Measurements from ENCODE around the gene NINJ2.

NINJ2 gene

GRCh38 chr12:659090-659683, 4.1 kb downstream of the NINJ2 start:
- Histone ChIP-seq H2AFZ (ENCODE audit: low read depth, low read length) (no peak overlapping the region), H3K27ac (ENCODE audit: low read length) (no peak overlapping the region), H3K36me3 (replicated peaks; ENCODE audit: low read depth, low read length) (peaks cover 5% of the 10 kb centered on the region), H4K20me1 (ENCODE audit: insufficient read depth, low read length) (no peaks in the 10 kb centered on the region), H3K4me1 (ENCODE audit: low read length) (peaks cover 47% of the 10 kb centered on the region), H3K9ac (ENCODE audit: low read length) (no peak overlapping the region), H3K9me3 (ENCODE audit: insufficient read depth, low read length) (no peaks in the 10 kb centered on the region), H3K4me2 (ENCODE audit: low read length) (peak overlapping the region; percentile 46), H3K79me2 (ENCODE audit: low read length) (no peaks in the 10 kb centered on the region), H3K27me3 (ENCODE audit: low read depth, low read length) (no peaks in the 10 kb centered on the region), H3K4me3 (ENCODE audit: low read length) (no peak overlapping the region)
- TF ChIP-seq CTCF (IDR thresholded peaks at IDR 0.05; ENCODE audit: low read depth, low read length): no peak
- no peak for TF ChIP-seq EZH2phosphoT487 (IDR thresholded peaks at IDR 0.05; ENCODE audit: low read depth)

- no peaks in the 10 kb centered on the region for H4K20me1 ChIP-seq (ENCODE audit: insufficient read depth, low read length)
- H3K36me3 ChIP-seq (replicated peaks; ENCODE audit: low read depth, low read length): peaks cover 6% of the 10 kb centered on the region
- H3K4me1 ChIP-seq (ENCODE audit: low read length): peaks cover 10% of the 10 kb centered on the region; the same call in 1 of the 2 replicates
- H3K9me3 ChIP-seq (ENCODE audit: insufficient read depth, low read length): no peaks in the 10 kb centered on the region
- no peaks in the 10 kb centered on the region for H3K79me2 ChIP-seq (ENCODE audit: low read length)
- H3K9ac ChIP-seq (ENCODE audit: low read length): no peak overlapping the region
- no peak overlapping the region for H3K4me2 ChIP-seq (ENCODE audit: low read length)
- H3K27ac ChIP-seq (ENCODE audit: low read length): no peak overlapping the region
- TF ChIP-seq CTCF (IDR thresholded peaks at IDR 0.05; ENCODE audit: low read depth, low read length): peak; percentile 50
- no peak for TF ChIP-seq EZH2phosphoT487 (IDR thresholded peaks at IDR 0.05; ENCODE audit: low read depth)
- H3K4me3 ChIP-seq (ENCODE audit: low read length): no peak overlapping the region
- H2AFZ ChIP-seq (ENCODE audit: low read depth, low read length): no peak overlapping the region
- H3K27me3 ChIP-seq (ENCODE audit: low read depth, low read length): no peaks in the 10 kb centered on the region
Observed at GRCh38 chr12:650983-651382, 12.3 kb downstream of the NINJ2 start.

GRCh38 chr12:647385-648085, 15.7 kb downstream of the NINJ2 start:
- Histone ChIP-seq H3K4me1 (ENCODE audit: low read length) (peaks cover 22% of the 10 kb centered on the region), H2AFZ (ENCODE audit: low read depth, low read length) (no peak overlapping the region)

More at GRCh38 chr12:647385-648085, 15.7 kb downstream of the NINJ2 start:
- Histone ChIP-seq H3K27ac (ENCODE audit: low read length) (no peak overlapping the region), H3K4me2 (ENCODE audit: low read length) (no peak overlapping the region), H4K20me1 (ENCODE audit: insufficient read depth, low read length) (no peaks in the 10 kb centered on the region), H3K9ac (ENCODE audit: low read length) (no peak overlapping the region), H3K27me3 (ENCODE audit: low read depth, low read length) (no peaks in the 10 kb centered on the region), H3K4me3 (ENCODE audit: low read length) (no peak overlapping the region), H3K36me3 (replicated peaks; ENCODE audit: low read depth, low read length) (peaks cover 14% of the 10 kb centered on the region), H3K79me2 (ENCODE audit: low read length) (no peaks in the 10 kb centered on the region), H3K9me3 (ENCODE audit: insufficient read depth, low read length) (no peaks in the 10 kb centered on the region)
- no peak for TF ChIP-seq EZH2phosphoT487 (IDR thresholded peaks at IDR 0.05; ENCODE audit: low read depth)
- no peak for TF ChIP-seq CTCF (IDR thresholded peaks at IDR 0.05; ENCODE audit: low read depth, low read length)

All from OCI-LY3 (cell line).